Ovary (tissue), 3 donors: ENCODE data around the gene DCTN1.

ENCODE experiments used
- CTCF ChIP-seq, 3 donors: fragments of 450-650 bp in 2 of 3; fragments of 200-600 bp in 1 of 3; IDR thresholded peaks; one replicate each; pipeline versions ENCODE4 v1.5.1 to v1.8.0; 2016 to 2022; ENCODE audit warnings: antibody characterized with exemption in 3 of 3, mild to moderate bottlenecking in 1 of 3
- EP300 ChIP-seq: sonication (generic); formaldehyde crosslinking; IDR thresholded peaks from one replicate; pipeline ENCODE4 v1.6.1; 2017; ENCODE audit warnings: antibody characterized with exemption
- POLR2A ChIP-seq: fragments of 450-650 bp; IDR thresholded peaks from one replicate; pipeline ENCODE4 v1.6.1; 2017; ENCODE audit warnings: antibody characterized with exemption, mild to moderate bottlenecking, moderate library complexity
- donor health status: DM: no; HTN: no; CAD: no.

GRCh38 chr2:74349889-74350288 is 30.2 kb downstream of the DCTN1 start:
- TF ChIP-seq POLR2A, result no peak
- TF ChIP-seq CTCF (IDR thresholded peaks at IDR 0.05), result no peak
- no peak for TF ChIP-seq EP300
